GM20431 (cell line): ENCODE measurements around the gene MTG2.

ENCODE experiments used
- in situ Hi-C: fragments of 300-500 bp; cut with MseI, MboI; formaldehyde crosslinking; loops from one replicate; pipeline ENCODE4 v1.15.0; 2020; ENCODE audit warnings: low sequenced_read_pairs; ENCODE audit not compliant: unreplicated experiment

MTG2 gene

GRCh38 chr20:62216636-62217566, 34.1 kb downstream of the MTG2 start:
- in situ Hi-C loops = no loop called here

- in situ Hi-C loops = no loop called here
Measured at GRCh38 chr20:62217913-62218773, 35.3 kb downstream of the MTG2 start.

- in situ Hi-C loops = no loop called here
Measured at GRCh38 chr20:62219101-62219991, 36.5 kb downstream of the MTG2 start.

GRCh38 chr20:62219992-62220665, 37.3 kb downstream of the MTG2 start, which contains the start of gene HRH3:
TSS of gene HRH3 (minus strand) at chr20:62220278. CDS start at chr20:62219970, 308 bp downstream.
- in situ Hi-C loops = no loop called here

- in situ Hi-C loops = no loop called here
Measured at GRCh38 chr20:62220666-62221568, 38.1 kb downstream of the MTG2 start.

GRCh38 chr20:62222266-62222850, 39.5 kb downstream of the MTG2 start:
- in situ Hi-C loops = no loop called here

- in situ Hi-C loops = no loop called here
Measured at GRCh38 chr20:62222972-62223371, 40.1 kb downstream of the MTG2 start.

- in situ Hi-C loops = no loop called here
Measured at GRCh38 chr20:62223571-62223970, 40.7 kb downstream of the MTG2 start.

- in situ Hi-C loops = no loop called here
Measured at GRCh38 chr20:62224113-62224855, 41.5 kb downstream of the MTG2 start.

GRCh38 chr20:62225026-62225425, 42.2 kb downstream of the MTG2 start:
- in situ Hi-C loops = no loop called here

- in situ Hi-C loops = no loop called here
Measured at GRCh38 chr20:62225820-62226635, 43.2 kb downstream of the MTG2 start.

- in situ Hi-C loops = no loop called here
Measured at GRCh38 chr20:62226707-62227590, 44.1 kb downstream of the MTG2 start.

GRCh38 chr20:62227591-62227976, 44.8 kb downstream of the MTG2 start:
- in situ Hi-C loops = no loop called here

- in situ Hi-C loops = no loop called here
Measured at GRCh38 chr20:62227977-62228958, 45.4 kb downstream of the MTG2 start.
